Measurements from ENCODE around the gene OSM. TPM values are rescaled to one million over a fixed set of nuclear protein-coding genes. Genes with fewer than 3 reads are reported as not detected.

OSM gene
- total RNA-seq, 1 donor from 2014 or later: not detected

DNA sequence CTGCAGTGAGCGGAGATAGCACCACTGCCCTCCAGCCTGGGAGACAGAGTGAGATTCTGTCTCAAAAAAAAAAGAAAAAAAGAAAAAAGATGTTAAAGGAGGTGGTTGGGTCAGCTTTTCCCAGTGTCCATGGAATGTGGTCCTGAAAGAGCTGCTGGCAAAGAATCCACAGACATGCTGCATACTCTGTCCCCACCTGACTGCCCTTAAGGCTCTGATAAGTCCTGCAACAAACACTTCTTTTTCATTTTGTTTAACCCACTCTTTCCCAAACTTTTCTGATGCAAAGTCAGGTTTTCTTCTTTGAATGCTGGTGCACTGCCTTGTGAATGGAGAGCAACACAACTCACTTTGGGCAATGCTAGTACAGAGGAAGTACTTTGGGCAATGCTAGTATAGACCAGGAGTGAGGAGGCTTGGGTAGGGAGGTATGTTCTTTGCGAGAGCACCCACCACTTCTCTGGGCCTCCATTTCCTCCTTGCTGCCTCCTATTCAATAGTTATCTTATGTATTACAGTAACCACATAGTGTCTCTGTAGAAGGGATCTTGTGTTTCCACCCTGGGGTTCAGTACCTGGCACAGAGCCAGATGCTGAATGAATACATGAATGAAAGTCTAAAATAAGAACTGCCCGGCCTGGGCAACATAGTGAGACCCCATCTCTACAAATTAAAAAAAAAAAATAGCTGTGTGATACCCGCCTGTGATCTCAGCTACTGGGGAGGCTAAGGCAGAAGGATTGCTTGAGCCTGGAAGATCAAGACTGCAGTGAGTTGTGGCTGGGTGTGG is 39.0 kb downstream of the OSM start:
- peaks cover 5% of the 10 kb centered on the region for H3K27me3 Mint-ChIP-seq (ENCODE audit: unreplicated experiment)
- TF ChIP-seq, protein P1, sequence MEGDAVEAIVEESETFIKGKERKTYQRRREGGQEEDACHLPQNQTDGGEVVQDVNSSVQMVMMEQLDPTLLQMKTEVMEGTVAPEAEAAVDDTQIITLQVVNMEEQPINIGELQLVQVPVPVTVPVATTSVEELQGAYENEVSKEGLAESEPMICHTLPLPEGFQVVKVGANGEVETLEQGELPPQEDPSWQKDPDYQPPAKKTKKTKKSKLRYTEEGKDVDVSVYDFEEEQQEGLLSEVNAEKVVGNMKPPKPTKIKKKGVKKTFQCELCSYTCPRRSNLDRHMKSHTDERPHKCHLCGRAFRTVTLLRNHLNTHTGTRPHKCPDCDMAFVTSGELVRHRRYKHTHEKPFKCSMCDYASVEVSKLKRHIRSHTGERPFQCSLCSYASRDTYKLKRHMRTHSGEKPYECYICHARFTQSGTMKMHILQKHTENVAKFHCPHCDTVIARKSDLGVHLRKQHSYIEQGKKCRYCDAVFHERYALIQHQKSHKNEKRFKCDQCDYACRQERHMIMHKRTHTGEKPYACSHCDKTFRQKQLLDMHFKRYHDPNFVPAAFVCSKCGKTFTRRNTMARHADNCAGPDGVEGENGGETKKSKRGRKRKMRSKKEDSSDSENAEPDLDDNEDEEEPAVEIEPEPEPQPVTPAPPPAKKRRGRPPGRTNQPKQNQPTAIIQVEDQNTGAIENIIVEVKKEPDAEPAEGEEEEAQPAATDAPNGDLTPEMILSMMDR (IDR thresholded peaks at IDR 0.05; ENCODE audit: unreplicated experiment): no peak
- no peak overlapping the region for H3K4me3 Mint-ChIP-seq (ENCODE audit: unreplicated experiment)
- no peaks in the 10 kb centered on the region for H3K9me3 Mint-ChIP-seq (ENCODE audit: unreplicated experiment)
- DNase-seq (ENCODE audit: low spot score): no peak
- H3K36me3 Mint-ChIP-seq (ENCODE audit: low read depth, unreplicated experiment): no peaks in the 10 kb centered on the region
- no peak overlapping the region for H3K27ac Mint-ChIP-seq (ENCODE audit: unreplicated experiment)
- H3K4me1 Mint-ChIP-seq (ENCODE audit: unreplicated experiment): peaks cover 11% of the 10 kb centered on the region

DNA sequence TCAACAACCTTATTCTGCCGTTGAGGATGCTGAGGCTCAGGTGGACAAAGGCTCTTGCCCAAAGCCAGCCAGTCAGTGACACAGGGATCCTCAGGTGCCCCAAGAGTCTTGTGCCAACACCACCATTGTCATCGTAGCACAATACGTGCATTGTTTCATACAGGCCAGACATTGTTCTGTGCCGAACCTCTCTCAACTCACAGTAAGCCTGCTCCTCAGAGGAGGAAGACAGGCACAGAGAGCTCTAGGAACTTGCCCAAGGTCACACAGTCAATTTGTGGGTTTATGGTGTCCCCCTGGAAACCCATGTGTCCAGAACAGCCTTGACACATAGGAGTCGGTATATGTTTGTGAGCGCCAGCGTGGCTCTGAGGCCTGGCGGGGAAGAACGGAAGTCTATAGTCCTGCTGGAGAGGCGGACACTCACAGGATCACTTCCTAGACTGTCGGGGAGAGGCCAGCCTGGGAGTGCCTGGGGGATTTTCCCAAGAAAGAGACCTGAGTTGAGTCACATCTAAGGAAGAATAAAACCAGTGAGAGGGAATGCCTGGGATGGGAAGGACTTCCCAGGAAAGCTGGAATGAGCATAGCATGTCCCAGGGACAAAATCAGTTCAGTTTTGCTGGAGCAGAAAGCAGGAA is 40.3 kb downstream of the OSM start:
- no peak for DNase-seq (ENCODE audit: low spot score)
- H3K4me1 Mint-ChIP-seq (ENCODE audit: unreplicated experiment): peaks cover 11% of the 10 kb centered on the region
- no peaks in the 10 kb centered on the region for H3K36me3 Mint-ChIP-seq (ENCODE audit: low read depth, unreplicated experiment)

DNA sequence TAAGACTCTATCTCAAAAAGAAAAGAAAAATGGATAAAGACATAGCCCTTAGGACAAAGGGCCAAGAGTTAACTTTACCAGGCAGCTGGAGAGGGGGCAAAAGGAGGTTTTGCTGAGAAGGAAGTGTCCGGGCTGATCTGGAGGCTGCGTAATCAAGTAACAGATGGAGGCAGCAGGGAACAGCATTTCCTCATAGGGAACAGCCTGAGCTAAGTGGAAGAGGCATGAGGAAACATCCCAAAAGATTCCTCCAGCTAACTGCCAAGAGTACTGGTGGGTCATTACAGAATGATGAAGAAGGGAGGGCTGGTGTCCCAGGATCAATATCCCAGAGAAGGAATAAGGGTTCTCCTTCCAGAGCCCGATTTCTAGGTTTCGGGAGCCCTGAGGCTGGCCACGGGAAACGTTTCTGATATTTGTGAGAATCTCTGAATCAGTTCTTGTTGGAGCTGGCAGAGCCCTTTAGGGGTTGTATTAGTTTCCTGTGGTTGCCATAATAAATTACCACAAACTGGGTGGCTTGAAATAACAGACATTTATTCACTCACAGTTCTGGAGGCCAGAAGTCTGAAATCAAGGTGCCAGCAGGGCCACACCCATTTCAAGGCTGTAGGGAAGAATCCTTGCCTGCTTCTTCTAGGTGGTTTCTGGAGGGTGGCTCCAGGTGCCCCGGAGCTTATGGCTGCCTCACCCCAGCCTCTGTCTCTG is 41.3 kb downstream of the OSM start:
- Mint-ChIP-seq H3K27me3 (ENCODE audit: unreplicated experiment) (peaks cover 5% of the 10 kb centered on the region), H3K9me3 (ENCODE audit: unreplicated experiment) (no peaks in the 10 kb centered on the region), H3K27ac (ENCODE audit: unreplicated experiment) (no peak overlapping the region), H3K4me3 (ENCODE audit: unreplicated experiment) (no peak overlapping the region), H3K36me3 (ENCODE audit: low read depth, unreplicated experiment) (no peaks in the 10 kb centered on the region), H3K4me1 (ENCODE audit: unreplicated experiment) (peaks cover 13% of the 10 kb centered on the region)
- DNase-seq (ENCODE audit: low spot score): no peak
- TF ChIP-seq, protein P1 (IDR thresholded peaks at IDR 0.05; ENCODE audit: unreplicated experiment): no peak

More for the DNA sequence above, 40.3 kb downstream of the OSM start:
- Mint-ChIP-seq H3K9me3 (ENCODE audit: unreplicated experiment) (no peaks in the 10 kb centered on the region), H3K27ac (ENCODE audit: unreplicated experiment) (no peak overlapping the region), H3K27me3 (ENCODE audit: unreplicated experiment) (peaks cover 3% of the 10 kb centered on the region), H3K4me3 (ENCODE audit: unreplicated experiment) (no peak overlapping the region)
- TF ChIP-seq, protein P1 (IDR thresholded peaks at IDR 0.05; ENCODE audit: unreplicated experiment): no peak

DNA sequence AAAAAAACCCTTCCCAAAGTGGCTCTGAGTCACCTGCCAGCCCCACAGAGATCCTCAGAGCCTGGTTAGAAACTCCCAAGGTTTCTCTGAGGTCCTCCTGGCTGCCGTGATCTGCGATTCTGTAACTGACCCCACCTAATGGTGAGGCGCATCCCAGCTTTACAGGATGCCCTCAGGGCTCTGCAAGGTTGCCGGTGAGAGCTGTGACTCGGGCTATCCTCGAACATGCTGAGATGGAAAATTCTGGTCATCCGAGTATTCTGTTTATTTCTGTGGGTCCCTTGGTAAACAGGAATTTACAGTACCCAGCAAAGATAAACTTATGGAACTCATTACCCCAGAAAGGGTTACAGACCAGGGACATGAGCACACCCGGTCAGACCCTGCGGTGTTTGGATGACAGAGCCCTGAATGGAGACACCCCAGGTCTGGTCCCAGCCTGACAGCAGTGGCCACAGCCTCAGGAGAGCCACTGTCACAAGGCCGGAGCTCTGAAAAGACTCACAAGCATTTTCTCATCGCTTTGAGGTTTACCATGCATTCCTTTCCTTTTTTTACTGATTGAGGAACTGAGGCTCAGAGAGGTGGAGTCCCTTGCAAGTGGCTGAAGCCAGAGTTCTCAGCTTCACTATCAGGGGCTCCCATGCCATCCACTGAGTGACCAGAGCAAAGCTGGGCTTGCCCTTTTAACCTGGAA is 42.3 kb downstream of the OSM start:
- no peak overlapping the region for H3K27ac Mint-ChIP-seq (ENCODE audit: unreplicated experiment)

More for the DNA sequence above, 42.3 kb downstream of the OSM start:
- Mint-ChIP-seq H3K27me3 (ENCODE audit: unreplicated experiment) (peaks cover 5% of the 10 kb centered on the region), H3K4me1 (ENCODE audit: unreplicated experiment) (peaks cover 13% of the 10 kb centered on the region), H3K36me3 (ENCODE audit: low read depth, unreplicated experiment) (no peaks in the 10 kb centered on the region), H3K9me3 (ENCODE audit: unreplicated experiment) (no peaks in the 10 kb centered on the region), H3K4me3 (ENCODE audit: unreplicated experiment) (no peak overlapping the region)
- TF ChIP-seq, protein P1 (IDR thresholded peaks at IDR 0.05; ENCODE audit: unreplicated experiment): no peak
- no peak for DNase-seq (ENCODE audit: low spot score)

All from endothelial cell (in vitro differentiated cells).